Bronchial epithelial cell (primary cell): Measurements from ENCODE around the gene WNT9A. TPM values are rescaled to one million over a fixed set of nuclear protein-coding genes. Genes with fewer than 3 reads are reported as not detected.

Source experiments
- DNase-seq: peaks from one replicate; pipeline ENCODE4 v3.0.0-alpha.2; 2010; ENCODE audit warnings: low read depth
- FAIRE-seq: peaks from 2 replicates; lab custom pipeline; 2011; peaks lifted over from hg19 to GRCh38; lab: Jason Lieb, UNC
- H3K27me3 ChIP-seq: 2 replicates; pipeline ENCODE4 v1.5.1; 2011; ENCODE audit warnings: low read length; ENCODE audit not compliant: control insufficient read depth, insufficient read depth
- H3K36me3 ChIP-seq: 2 replicates; pipeline ENCODE4 v1.5.1; 2011; ENCODE audit warnings: low read length; ENCODE audit not compliant: control insufficient read depth, insufficient read depth
- H3K4me3 ChIP-seq: 2 replicates; pipeline ENCODE4 v1.5.1; 2011; ENCODE audit warnings: mild to moderate bottlenecking, low read depth, low read length, control low read depth
- total RNA-seq: library from RNA; depleted of rRNA; stranded (reverse); fragments of >200 nt; gene quantifications from 2 replicates; pipeline ENCODE4 v1.2.1, GENCODE V29; 2014
- TF ChIP-seq, protein P1 (sequence below): IDR thresholded peaks from 2 replicates; pipeline ENCODE4 v1.5.1; 2011; ENCODE audit warnings: mild to moderate bottlenecking, moderate library complexity, low read length, control low read depth, inconsistent platforms; ENCODE audit not compliant: insufficient read depth, severe bottlenecking

Gene WNT9A
- total RNA-seq, 1 donor from 2014 or later, result 4.2 TPM

DNA sequence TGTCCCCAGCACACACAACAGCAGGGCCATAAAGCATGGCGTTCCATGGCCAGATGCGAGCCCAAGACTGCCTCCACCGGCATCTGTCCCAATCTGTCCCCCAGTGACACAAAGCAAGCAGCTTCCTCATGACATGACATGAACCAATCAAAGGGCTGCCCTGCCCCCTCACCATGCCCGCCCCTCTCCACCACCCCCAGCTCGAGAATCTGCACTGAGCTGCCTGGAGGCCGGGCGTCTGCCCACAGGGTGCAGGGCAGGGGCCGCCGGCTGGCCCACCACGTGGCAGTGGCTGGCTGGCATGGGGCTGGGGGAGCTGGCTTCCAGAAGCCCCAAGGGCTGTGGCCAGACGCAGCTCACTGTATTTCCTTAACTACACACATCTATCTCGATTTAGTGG, 27.8 kb downstream of the WNT9A start:
- peaks cover 5% of the 10 kb centered on the region for H3K36me3 ChIP-seq

DNA sequence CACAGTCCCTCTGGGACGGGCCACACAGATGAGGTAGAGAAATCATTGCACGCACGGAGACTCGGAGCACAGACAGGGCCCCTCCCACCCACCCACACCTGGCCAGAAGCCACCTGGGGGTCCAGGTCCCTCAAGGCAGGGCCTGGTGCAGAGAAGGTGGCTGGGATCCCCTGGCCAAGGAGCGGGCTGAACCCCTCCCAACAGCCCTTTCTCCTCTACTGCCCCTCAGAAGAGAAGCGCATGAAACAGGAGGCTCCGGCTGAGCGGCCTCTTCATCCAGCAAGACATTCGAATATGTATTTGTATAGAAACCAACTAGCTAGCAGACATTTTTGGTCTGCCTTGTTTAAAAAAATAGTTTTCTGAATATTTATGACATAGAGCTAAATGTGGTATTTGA, 29.0 kb downstream of the WNT9A start:
- DNase-seq (no peak), FAIRE-seq (no peak)
- H3K27me3 ChIP-seq, result no peaks in the 10 kb centered on the region

More for the DNA sequence above, 27.8 kb downstream of the WNT9A start:
- FAIRE-seq, result no peak
- Histone ChIP-seq H3K27me3 (no peaks in the 10 kb centered on the region), H3K4me3 (no peak overlapping the region)
- TF ChIP-seq, protein P1, sequence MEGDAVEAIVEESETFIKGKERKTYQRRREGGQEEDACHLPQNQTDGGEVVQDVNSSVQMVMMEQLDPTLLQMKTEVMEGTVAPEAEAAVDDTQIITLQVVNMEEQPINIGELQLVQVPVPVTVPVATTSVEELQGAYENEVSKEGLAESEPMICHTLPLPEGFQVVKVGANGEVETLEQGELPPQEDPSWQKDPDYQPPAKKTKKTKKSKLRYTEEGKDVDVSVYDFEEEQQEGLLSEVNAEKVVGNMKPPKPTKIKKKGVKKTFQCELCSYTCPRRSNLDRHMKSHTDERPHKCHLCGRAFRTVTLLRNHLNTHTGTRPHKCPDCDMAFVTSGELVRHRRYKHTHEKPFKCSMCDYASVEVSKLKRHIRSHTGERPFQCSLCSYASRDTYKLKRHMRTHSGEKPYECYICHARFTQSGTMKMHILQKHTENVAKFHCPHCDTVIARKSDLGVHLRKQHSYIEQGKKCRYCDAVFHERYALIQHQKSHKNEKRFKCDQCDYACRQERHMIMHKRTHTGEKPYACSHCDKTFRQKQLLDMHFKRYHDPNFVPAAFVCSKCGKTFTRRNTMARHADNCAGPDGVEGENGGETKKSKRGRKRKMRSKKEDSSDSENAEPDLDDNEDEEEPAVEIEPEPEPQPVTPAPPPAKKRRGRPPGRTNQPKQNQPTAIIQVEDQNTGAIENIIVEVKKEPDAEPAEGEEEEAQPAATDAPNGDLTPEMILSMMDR, result no peak
- DNase-seq, result no peak

GRCh38 chr1:227918083-227918700, 29.5 kb downstream of the WNT9A start:
- DNase-seq (no peak), FAIRE-seq (no peak)
- Histone ChIP-seq H3K4me3 (no peak overlapping the region), H3K27me3 (no peaks in the 10 kb centered on the region), H3K36me3 (peaks cover 3% of the 10 kb centered on the region)
- TF ChIP-seq, protein P1, result no peak

More for the DNA sequence above, 29.0 kb downstream of the WNT9A start:
- TF ChIP-seq, protein P1, result no peak
- H3K36me3 ChIP-seq, result peaks cover 3% of the 10 kb centered on the region
- no peak overlapping the region for H3K4me3 ChIP-seq

GRCh38 chr1:227917081-227917950, 30.4 kb downstream of the WNT9A start:
- H3K4me3 ChIP-seq, result no peak overlapping the region
- peaks cover 3% of the 10 kb centered on the region for H3K36me3 ChIP-seq
- TF ChIP-seq, protein P1, result no peak
- no peak for DNase-seq
- no peak for FAIRE-seq
- H3K27me3 ChIP-seq, result no peaks in the 10 kb centered on the region

GRCh38 chr1:227916655-227917054, 31.1 kb downstream of the WNT9A start:
- H3K36me3 ChIP-seq, result peaks cover 2% of the 10 kb centered on the region
- no peak for DNase-seq
- no peak for FAIRE-seq
- no peak overlapping the region for H3K4me3 ChIP-seq
- H3K27me3 ChIP-seq, result no peaks in the 10 kb centered on the region
- TF ChIP-seq, protein P1, result no peak
